CD4-positive, alpha-beta T cell (primary cell): Measurements from ENCODE around the gene SMKR1. TPM values are rescaled to one million over a fixed set of nuclear protein-coding genes. Genes with fewer than 3 reads are reported as not detected.

Experiments used
- ATAC-seq: fragments of 200-7000 bp; cut with Tn5 transposase; one replicate; pipeline ENCODE4 v1.10.0; 2022; ENCODE audit warnings: mild to moderate bottlenecking; ENCODE audit not compliant: poor library complexity
- CTCF ChIA-PET: fragments of 350-600 bp; sonication (Branson Sonifier 250); formaldehyde crosslinking; loops from one replicate; lab custom pipeline; 2021; ENCODE audit warnings: antibody characterized with exemption, inconsistent platforms; lab: Charles Lee
- POLR2A ChIA-PET: fragments of 350-600 bp; sonication (Branson Sonifier 250); formaldehyde crosslinking; loops from one replicate; lab custom pipeline; 2021; ENCODE audit warnings: antibody characterized with exemption, inconsistent platforms; lab: Charles Lee
- DNase-seq, 14 experiments: peaks; one replicate each; pipeline ENCODE4 v3.0.0-alpha.2; 2013 to 2020; ENCODE audit warnings: mixed read lengths in 2 of 14
- H3K27ac ChIP-seq, 2 donors: one replicate each; pipeline versions ENCODE4 v1.5.1 to v1.7.0; 2013; ENCODE audit warnings: low read length in 2 of 2, low read depth in 1 of 2, mild to moderate bottlenecking in 1 of 2
- H3K27me3 ChIP-seq, 2 experiments: 1 replicate in 1 of 2; 2 replicates in 1 of 2; pipeline versions ENCODE4 v1.6.1 to v1.7.0; 2013; ENCODE audit warnings: low read length in 2 of 2, control low read depth in 1 of 2, mild to moderate bottlenecking in 1 of 2, moderate library complexity in 1 of 2; ENCODE audit not compliant: insufficient read depth in 2 of 2, control insufficient read depth in 1 of 2
- H3K36me3 ChIP-seq: one replicate; pipeline ENCODE4 v1.6.1; 2013; ENCODE audit warnings: low read length, control low read depth; ENCODE audit not compliant: insufficient read depth
- H3K4me1 ChIP-seq: one replicate; pipeline ENCODE4 v1.6.1; 2013; ENCODE audit warnings: low read length, control low read depth; ENCODE audit not compliant: insufficient read depth
- H3K4me3 ChIP-seq: one replicate; pipeline ENCODE4 v1.5.1; 2013; ENCODE audit warnings: mild to moderate bottlenecking, low read length, moderate library complexity
- H3K9me3 ChIP-seq, 2 experiments: 1 replicate in 1 of 2; 2 replicates in 1 of 2; pipeline versions ENCODE4 v1.6.1 to v1.7.0; 2013; ENCODE audit warnings: low read length in 2 of 2, mild to moderate bottlenecking in 2 of 2, control low read depth in 1 of 2, moderate library complexity in 1 of 2; ENCODE audit not compliant: control insufficient read depth in 1 of 2, insufficient read depth in 1 of 2
- H3K27ac Mint-ChIP-seq: one replicate; pipeline ENCODE4 v1.8.0; 2020; ENCODE audit warnings: mixed read lengths
- H3K27me3 Mint-ChIP-seq: one replicate; pipeline ENCODE4 v1.8.0; 2021; ENCODE audit warnings: mixed read lengths
- H3K36me3 Mint-ChIP-seq: one replicate; pipeline ENCODE4 v1.8.0; 2021; ENCODE audit warnings: low read depth, mixed read lengths
- H3K4me1 Mint-ChIP-seq: one replicate; pipeline ENCODE4 v1.8.0; 2021; ENCODE audit warnings: low read depth, mixed read lengths
- H3K4me3 Mint-ChIP-seq: one replicate; pipeline ENCODE4 v1.8.0; 2020; ENCODE audit warnings: mild to moderate bottlenecking, mixed read lengths
- H3K9me3 Mint-ChIP-seq: one replicate; pipeline ENCODE4 v1.8.0; 2020; ENCODE audit warnings: mixed read lengths
- intact Hi-C, 2 experiments: fragments of 100-400 bp; cut with DNase I in 1 of 2; cut with micrococcal nuclease in 1 of 2; formaldehyde crosslinking; loops; one replicate each; pipeline versions ENCODE4 v1.15.1 to v1.9.0; 2023 to 2025; cut with DNase I, micrococcal nuclease
- total RNA-seq, 174 experiments: library from RNA in 2 of 174; stranded (reverse) in 2 of 174; gene quantifications; one replicate each; pipeline ENCODE4 v1.2.3 and lab custom pipeline; 2021 to 2026
- TF ChIP-seq, protein P1 (sequence below): fragments of 200-600 bp; IDR thresholded peaks from one replicate; pipeline ENCODE4 v1.8.0; 2022; ENCODE audit warnings: antibody characterized with exemption, mild to moderate bottlenecking

The SMKR1 gene
- total RNA-seq, 2 experiments from 2014 or later: 0.22 to 0.49 TPM

DNA sequence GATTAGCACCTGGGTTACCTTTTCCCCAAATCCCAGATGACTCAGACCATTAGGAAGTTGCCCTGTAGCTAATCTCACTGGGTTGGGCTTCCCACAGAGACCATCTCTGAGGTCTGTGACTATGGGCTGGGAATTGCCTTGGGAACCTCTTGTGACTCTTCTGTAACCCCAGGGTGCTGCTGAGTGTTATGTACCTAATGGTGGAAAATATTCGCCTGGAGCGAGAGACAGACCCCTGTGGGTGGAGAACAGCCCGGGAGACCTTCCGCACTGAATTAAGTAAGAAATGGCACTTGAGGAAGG, 48.1 kb upstream of the SMKR1 start:
- intact Hi-C loops: no loop called here
- Histone ChIP-seq H3K4me3 (no peak overlapping the region), H3K27ac (no peak overlapping the region), H3K27me3 (no peaks in the 10 kb centered on the region), H3K36me3 (no peaks in the 10 kb centered on the region), H3K9me3 (peaks cover 0 to 1% of the 10 kb centered on the region in 2 experiments), H3K4me1 (no peaks in the 10 kb centered on the region)
- no peak overlapping the region for H3K4me3 Mint-ChIP-seq
- TF ChIP-seq, protein P1, sequence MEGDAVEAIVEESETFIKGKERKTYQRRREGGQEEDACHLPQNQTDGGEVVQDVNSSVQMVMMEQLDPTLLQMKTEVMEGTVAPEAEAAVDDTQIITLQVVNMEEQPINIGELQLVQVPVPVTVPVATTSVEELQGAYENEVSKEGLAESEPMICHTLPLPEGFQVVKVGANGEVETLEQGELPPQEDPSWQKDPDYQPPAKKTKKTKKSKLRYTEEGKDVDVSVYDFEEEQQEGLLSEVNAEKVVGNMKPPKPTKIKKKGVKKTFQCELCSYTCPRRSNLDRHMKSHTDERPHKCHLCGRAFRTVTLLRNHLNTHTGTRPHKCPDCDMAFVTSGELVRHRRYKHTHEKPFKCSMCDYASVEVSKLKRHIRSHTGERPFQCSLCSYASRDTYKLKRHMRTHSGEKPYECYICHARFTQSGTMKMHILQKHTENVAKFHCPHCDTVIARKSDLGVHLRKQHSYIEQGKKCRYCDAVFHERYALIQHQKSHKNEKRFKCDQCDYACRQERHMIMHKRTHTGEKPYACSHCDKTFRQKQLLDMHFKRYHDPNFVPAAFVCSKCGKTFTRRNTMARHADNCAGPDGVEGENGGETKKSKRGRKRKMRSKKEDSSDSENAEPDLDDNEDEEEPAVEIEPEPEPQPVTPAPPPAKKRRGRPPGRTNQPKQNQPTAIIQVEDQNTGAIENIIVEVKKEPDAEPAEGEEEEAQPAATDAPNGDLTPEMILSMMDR: no peak
- no peaks in the 10 kb centered on the region for H3K36me3 Mint-ChIP-seq
- no peak overlapping the region for H3K27ac Mint-ChIP-seq
- H3K9me3 Mint-ChIP-seq: peaks cover under 1% of the 10 kb centered on the region
- no peak for ATAC-seq
- ChIA-PET CTCF (no interaction called here), POLR2A (no interaction called here)
- no peak for DNase-seq
- H3K27me3 Mint-ChIP-seq: no peaks in the 10 kb centered on the region
- H3K4me1 Mint-ChIP-seq: no peaks in the 10 kb centered on the region

DNA sequence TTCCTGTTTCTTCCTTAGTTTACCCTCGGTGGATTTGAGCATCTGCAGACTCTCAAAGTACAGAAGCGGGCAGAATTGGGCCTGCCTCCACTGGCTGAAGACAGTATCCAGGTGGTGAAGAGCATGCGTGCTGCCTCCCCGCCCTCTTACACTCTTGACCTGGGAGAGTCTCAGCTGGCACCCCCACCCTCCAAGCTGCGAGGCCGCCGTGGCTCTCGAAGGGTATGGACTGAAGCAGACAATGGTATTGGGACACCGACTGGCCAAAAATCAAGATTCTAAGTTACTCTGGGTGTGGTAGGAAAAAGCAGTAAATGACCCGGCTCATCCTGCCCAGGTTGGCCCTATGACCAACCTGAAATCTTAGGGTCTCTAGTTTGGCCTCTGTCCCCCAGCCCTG, 45.9 kb upstream of the SMKR1 start:
- ChIA-PET POLR2A (no interaction called here), CTCF (no interaction called here)
- Mint-ChIP-seq H3K4me1 (no peaks in the 10 kb centered on the region), H3K27me3 (no peaks in the 10 kb centered on the region), H3K9me3 (no peaks in the 10 kb centered on the region), H3K36me3 (no peaks in the 10 kb centered on the region), H3K4me3 (no peak overlapping the region), H3K27ac (no peak overlapping the region)
- intact Hi-C loops: no loop called here
- no peaks in the 10 kb centered on the region for H3K27me3 ChIP-seq
- H3K4me3 ChIP-seq: no peak overlapping the region
- no peak overlapping the region for H3K27ac ChIP-seq
- H3K4me1 ChIP-seq: no peaks in the 10 kb centered on the region
- TF ChIP-seq, protein P1: no peak
- no peaks in the 10 kb centered on the region for H3K36me3 ChIP-seq
- DNase-seq (no peak), ATAC-seq (no peak)
- H3K9me3 ChIP-seq: no peaks in the 10 kb centered on the region

DNA sequence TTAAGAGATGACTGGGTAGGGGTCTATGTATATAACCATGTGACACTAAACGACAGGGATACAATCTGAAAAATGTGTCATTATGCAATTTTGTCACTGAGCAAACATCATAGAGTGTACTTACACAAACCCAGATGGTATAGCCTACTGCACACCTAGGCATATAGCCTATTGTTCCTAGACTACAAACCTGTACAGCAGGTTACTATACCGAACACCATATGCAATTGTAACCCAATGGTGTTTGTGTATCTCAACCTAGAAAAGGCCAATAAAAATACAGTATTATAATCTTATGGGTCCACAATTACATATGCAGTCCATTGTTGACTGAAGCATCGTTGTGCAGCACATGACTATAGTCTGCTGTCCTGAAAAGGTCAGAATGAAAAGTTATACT, 45.2 kb upstream of the SMKR1 start:
- no peak overlapping the region for H3K4me3 Mint-ChIP-seq
- H3K4me1 Mint-ChIP-seq: no peaks in the 10 kb centered on the region
- CTCF ChIA-PET: interaction anchor here (0.5 kb wide), 1 partner anchor 554 kb away, joined by 4 read pairs; no protein-coding TSS in a partner anchor
- no peaks in the 10 kb centered on the region for H3K4me1 ChIP-seq
- no peak overlapping the region for H3K27ac ChIP-seq
- H3K27me3 ChIP-seq: no peaks in the 10 kb centered on the region
- ATAC-seq: no peak
- no peaks in the 10 kb centered on the region for H3K9me3 Mint-ChIP-seq
- H3K4me3 ChIP-seq: no peak overlapping the region
- no peaks in the 10 kb centered on the region for H3K27me3 Mint-ChIP-seq
- H3K36me3 ChIP-seq: no peaks in the 10 kb centered on the region
- no peaks in the 10 kb centered on the region for H3K36me3 Mint-ChIP-seq
- no peak overlapping the region for H3K27ac Mint-ChIP-seq
- intact Hi-C loops: no loop called here
- POLR2A ChIA-PET: no interaction called here
- TF ChIP-seq, protein P1: no peak
- no peak for DNase-seq
- H3K9me3 ChIP-seq: no peaks in the 10 kb centered on the region
